A673 (cell line): ENCODE data around the gene SHQ1.

Experiments used
- EZH2 ChIP-seq: fragments of 200-600 bp; sonication (generic); IDR thresholded peaks from 2 replicates; pipeline ENCODE4 v1.6.1; 2017; ENCODE audit warnings: borderline replicate concordance, low read depth, mild to moderate bottlenecking, mixed read lengths, antibody characterized with exemption, low read length; ENCODE audit not compliant: poor library complexity, severe bottlenecking
- TF ChIP-seq, protein P1 (sequence below): fragments of 300-800, 200-600 bp; sonication (generic); conservative IDR thresholded peaks from 2 replicates; pipeline ENCODE4 v1.5.1; 2017; ENCODE audit warnings: low read depth, mild to moderate bottlenecking, antibody characterized with exemption, low read length, moderate library complexity, mixed read lengths

- TF ChIP-seq, protein P1, sequence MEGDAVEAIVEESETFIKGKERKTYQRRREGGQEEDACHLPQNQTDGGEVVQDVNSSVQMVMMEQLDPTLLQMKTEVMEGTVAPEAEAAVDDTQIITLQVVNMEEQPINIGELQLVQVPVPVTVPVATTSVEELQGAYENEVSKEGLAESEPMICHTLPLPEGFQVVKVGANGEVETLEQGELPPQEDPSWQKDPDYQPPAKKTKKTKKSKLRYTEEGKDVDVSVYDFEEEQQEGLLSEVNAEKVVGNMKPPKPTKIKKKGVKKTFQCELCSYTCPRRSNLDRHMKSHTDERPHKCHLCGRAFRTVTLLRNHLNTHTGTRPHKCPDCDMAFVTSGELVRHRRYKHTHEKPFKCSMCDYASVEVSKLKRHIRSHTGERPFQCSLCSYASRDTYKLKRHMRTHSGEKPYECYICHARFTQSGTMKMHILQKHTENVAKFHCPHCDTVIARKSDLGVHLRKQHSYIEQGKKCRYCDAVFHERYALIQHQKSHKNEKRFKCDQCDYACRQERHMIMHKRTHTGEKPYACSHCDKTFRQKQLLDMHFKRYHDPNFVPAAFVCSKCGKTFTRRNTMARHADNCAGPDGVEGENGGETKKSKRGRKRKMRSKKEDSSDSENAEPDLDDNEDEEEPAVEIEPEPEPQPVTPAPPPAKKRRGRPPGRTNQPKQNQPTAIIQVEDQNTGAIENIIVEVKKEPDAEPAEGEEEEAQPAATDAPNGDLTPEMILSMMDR: no peak
- no peak for TF ChIP-seq EZH2
Measured at GRCh38 chr3:72733676-72734075, 114.6 kb downstream of the SHQ1 start.
